Endodermal cell (in vitro differentiated cells): ENCODE measurements around the gene KCNQ1. TPM values are rescaled to one million over a fixed set of nuclear protein-coding genes. Genes with fewer than 3 reads are reported as not detected.

Experiments
- DNase-seq: peaks from one replicate; pipeline ENCODE4 v3.0.0-alpha.2; 2017
- H3K27ac ChIP-seq: 2 replicates; pipeline ENCODE4 v1.5.1; 2013; ENCODE audit warnings: mild to moderate bottlenecking, low read depth, low read length, moderate library complexity
- H3K27me3 ChIP-seq: 2 replicates; pipeline ENCODE4 v1.6.1; 2013; ENCODE audit warnings: mild to moderate bottlenecking, low read length, moderate library complexity; ENCODE audit not compliant: insufficient read depth, control insufficient read depth, poor library complexity, severe bottlenecking
- H3K36me3 ChIP-seq: 2 replicates; pipeline ENCODE4 v1.7.0; 2013; ENCODE audit warnings: mild to moderate bottlenecking, low read length, moderate library complexity; ENCODE audit not compliant: control insufficient read depth, insufficient read depth
- H3K4me1 ChIP-seq: one replicate; pipeline ENCODE4 v1.7.0; 2013; ENCODE audit warnings: low read length; ENCODE audit not compliant: control insufficient read depth, insufficient read depth
- H3K4me3 ChIP-seq: 2 replicates; pipeline ENCODE4 v1.5.1; 2013; ENCODE audit warnings: mild to moderate bottlenecking, low read length, moderate library complexity
- H3K9ac ChIP-seq: 2 replicates; pipeline ENCODE4 v1.6.1; 2013; ENCODE audit warnings: mild to moderate bottlenecking, low read length, moderate library complexity; ENCODE audit not compliant: poor library complexity, severe bottlenecking; ENCODE audit errors: extremely low read depth
- H3K9me3 ChIP-seq: 2 replicates; pipeline ENCODE4 v1.6.1; 2013; ENCODE audit warnings: mild to moderate bottlenecking, low read length, moderate library complexity; ENCODE audit not compliant: control insufficient read depth
- H3K27ac Mint-ChIP-seq: 2 replicates; pipeline ENCODE4 v1.8.0; 2020; ENCODE audit warnings: mixed read lengths
- H3K27me3 Mint-ChIP-seq: 2 replicates; pipeline ENCODE4 v1.8.0; 2021; ENCODE audit warnings: mild to moderate bottlenecking, mixed read lengths; ENCODE audit not compliant: insufficient read depth
- H3K36me3 Mint-ChIP-seq: 2 replicates; pipeline ENCODE4 v1.8.0; 2020; ENCODE audit warnings: low read depth, mixed read lengths
- H3K4me1 Mint-ChIP-seq: 2 replicates; pipeline ENCODE4 v1.8.0; 2020; ENCODE audit warnings: mixed read lengths
- H3K4me3 Mint-ChIP-seq: 2 replicates; pipeline ENCODE4 v1.8.0; 2020; ENCODE audit warnings: mild to moderate bottlenecking, moderate library complexity, mixed read lengths
- H3K9me3 Mint-ChIP-seq: 2 replicates; pipeline ENCODE4 v1.8.0; 2020; ENCODE audit warnings: mild to moderate bottlenecking, mixed read lengths
- CTCF ChIP-seq: fragments of 200-600 bp; sonication (generic); conservative IDR thresholded peaks from 2 replicates; pipeline ENCODE4 v1.5.0; 2021; ENCODE audit warnings: antibody characterized with exemption, mild to moderate bottlenecking
- WGBS, 2 experiments: methylation state at CpG; one replicate each; pipeline versions ENCODE4 v1.1.5 to v1.1.7; 2013; ENCODE audit warnings: missing lambda C conversion rate in 2 of 2, mixed read lengths in 1 of 2; ENCODE audit not compliant: insufficient coverage in 1 of 2, insufficient read length in 1 of 2; 5-methylcytosine and 5-hydroxymethylcytosine counted together
- total RNA-seq, 2 donors: library from RNA; stranded (reverse); fragmentation: NEBNext Ultra II Directional in 1 of 2; extraction: Animal tissue kit (Norgen Biotek cat#: 25700) in 1 of 2; gene quantifications; 2 replicates in 1 of 2; 3 replicates in 1 of 2; pipeline ENCODE4 v1.2.1, GENCODE V29; 2021

The KCNQ1 gene
- total RNA-seq, 2 donors from 2014 or later = 1.8 to 3.5 TPM

GRCh38 chr11:2662430-2663299 lies 217.9 kb downstream of the KCNQ1 start:
- DNase-seq = peak; percentile 25
- no peak overlapping the region for H3K27ac ChIP-seq
- TF ChIP-seq CTCF = no peak
- peaks cover 40% of the 10 kb centered on the region for H3K9me3 ChIP-seq
- Mint-ChIP-seq H3K27me3 (peaks cover 25% of the 10 kb centered on the region), H3K4me1 (no peaks in the 10 kb centered on the region), H3K27ac (no peak overlapping the region), H3K9me3 (peaks cover 60% of the 10 kb centered on the region), H3K36me3 (peaks cover 48% of the 10 kb centered on the region), H3K4me3 (no peak overlapping the region)
- no peaks in the 10 kb centered on the region for H3K4me1 ChIP-seq
- no peaks in the 10 kb centered on the region for H3K27me3 ChIP-seq
- H3K9ac ChIP-seq = no peak overlapping the region
- WGBS, 2 experiments = 93% methylated on average over 12 to 19 of the region's 19 CpGs
- H3K4me3 ChIP-seq = no peak overlapping the region
- H3K36me3 ChIP-seq = peaks cover 8% of the 10 kb centered on the region

GRCh38 chr11:2663506-2663905 lies 218.7 kb downstream of the KCNQ1 start:
- Mint-ChIP-seq H3K27ac (no peak overlapping the region), H3K9me3 (peaks cover 52% of the 10 kb centered on the region), H3K27me3 (peaks cover 18% of the 10 kb centered on the region), H3K4me3 (no peak overlapping the region), H3K4me1 (no peaks in the 10 kb centered on the region), H3K36me3 (peaks cover 48% of the 10 kb centered on the region)
- Histone ChIP-seq H3K9me3 (peaks cover 32% of the 10 kb centered on the region), H3K27me3 (no peaks in the 10 kb centered on the region), H3K27ac (no peak overlapping the region), H3K4me3 (no peak overlapping the region), H3K9ac (no peak overlapping the region), H3K4me1 (no peaks in the 10 kb centered on the region), H3K36me3 (peaks cover 12% of the 10 kb centered on the region)
- TF ChIP-seq CTCF = no peak
- WGBS, 2 experiments = 95 to 100% methylated on average over 1 to 2 of the region's 2 CpGs
- DNase-seq = no peak

GRCh38 chr11:2663915-2664314 lies 219.1 kb downstream of the KCNQ1 start:
- Mint-ChIP-seq H3K36me3 (peaks cover 46% of the 10 kb centered on the region), H3K27me3 (peaks cover 14% of the 10 kb centered on the region), H3K27ac (no peak overlapping the region), H3K4me3 (no peak overlapping the region), H3K4me1 (no peaks in the 10 kb centered on the region), H3K9me3 (peaks cover 48% of the 10 kb centered on the region)
- no peak for DNase-seq
- Histone ChIP-seq H3K27ac (no peak overlapping the region), H3K4me3 (no peak overlapping the region), H3K9me3 (peaks cover 27% of the 10 kb centered on the region), H3K27me3 (no peaks in the 10 kb centered on the region), H3K9ac (no peak overlapping the region), H3K36me3 (peaks cover 12% of the 10 kb centered on the region), H3K4me1 (no peaks in the 10 kb centered on the region)
- TF ChIP-seq CTCF = no peak
